A172 (cell line): ENCODE data around the gene NWD2. TPM values are rescaled to one million over a fixed set of nuclear protein-coding genes. Genes with fewer than 3 reads are reported as not detected.
"Not testable (repeated sequence)": the region's sequence is repeated elsewhere in the genome, so short reads cannot be mapped to it uniquely, and the experiment has no call there.

ENCODE experiments used
- DNase-seq: peaks from one replicate; pipeline ENCODE4 v3.0.0-alpha.2; 2015; ENCODE audit warnings: low spot score
- total RNA-seq: library from RNA; depleted of rRNA; stranded (reverse); fragments of >200 nt; shearing (Covaris generic); gene quantifications from 2 replicates; pipeline ENCODE4 v1.2.3, GENCODE V29; 2014

NWD2 gene
- total RNA-seq, 1 experiment from 2014 or later: not detected

DNA sequence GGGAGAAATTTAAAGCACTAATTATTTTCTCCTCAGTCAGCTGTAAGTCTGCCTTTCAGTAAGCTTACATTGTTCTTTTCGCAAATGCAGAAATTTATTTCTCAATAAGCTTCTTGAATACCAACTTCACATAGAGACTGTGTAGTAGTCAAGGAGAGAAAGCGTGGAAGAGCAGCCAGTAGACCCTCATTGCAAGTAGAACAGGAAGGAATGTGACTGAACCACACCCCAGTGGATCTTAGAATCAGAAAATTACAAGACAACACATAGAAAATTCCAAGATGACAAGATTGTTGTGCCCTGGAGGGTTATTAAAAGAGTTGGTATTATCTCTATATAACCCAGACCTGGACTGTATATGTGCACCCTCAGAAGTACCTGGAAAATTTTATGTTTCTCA is 224.7 kb downstream of the NWD2 start:
- DNase-seq: no peak

DNA sequence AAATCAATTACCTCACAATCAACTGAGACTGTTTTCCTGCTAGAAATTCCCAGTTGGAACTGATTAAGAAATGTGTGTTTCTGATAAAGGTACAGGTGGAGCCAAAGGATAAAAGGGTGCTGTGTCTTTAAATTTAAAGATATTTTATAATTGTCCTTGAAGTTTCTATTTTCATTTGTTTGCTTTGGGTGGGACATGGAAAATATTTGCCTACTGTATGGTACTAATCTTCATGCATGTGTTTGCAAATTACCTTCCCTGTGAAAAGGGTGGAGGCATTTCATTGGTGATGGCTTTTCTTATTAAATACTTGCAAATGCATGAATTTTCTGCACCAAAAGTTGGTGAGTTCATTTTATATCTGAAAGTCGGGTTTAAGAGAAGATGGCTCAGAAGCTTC is 225.7 kb downstream of the NWD2 start:
- DNase-seq: no peak

DNA sequence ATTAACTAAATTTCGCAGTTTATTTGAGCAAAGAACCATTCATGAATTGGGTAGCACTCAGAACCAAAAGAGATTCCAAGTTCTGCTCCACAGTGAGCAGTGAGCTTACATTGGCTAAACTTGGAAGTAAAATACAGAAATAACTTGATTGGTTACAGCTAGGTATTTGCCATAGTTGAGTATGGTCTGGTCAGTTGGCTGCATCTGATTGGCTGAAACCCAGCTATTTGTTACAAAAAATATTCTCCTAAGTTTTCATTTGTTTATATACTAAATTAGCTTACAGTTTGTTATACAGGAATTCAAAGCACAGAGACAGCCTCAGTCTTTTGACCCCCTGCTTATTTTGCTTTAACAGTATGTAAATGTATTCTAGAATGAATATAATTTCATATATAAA is 226.6 kb downstream of the NWD2 start:
- no peak for DNase-seq

DNA sequence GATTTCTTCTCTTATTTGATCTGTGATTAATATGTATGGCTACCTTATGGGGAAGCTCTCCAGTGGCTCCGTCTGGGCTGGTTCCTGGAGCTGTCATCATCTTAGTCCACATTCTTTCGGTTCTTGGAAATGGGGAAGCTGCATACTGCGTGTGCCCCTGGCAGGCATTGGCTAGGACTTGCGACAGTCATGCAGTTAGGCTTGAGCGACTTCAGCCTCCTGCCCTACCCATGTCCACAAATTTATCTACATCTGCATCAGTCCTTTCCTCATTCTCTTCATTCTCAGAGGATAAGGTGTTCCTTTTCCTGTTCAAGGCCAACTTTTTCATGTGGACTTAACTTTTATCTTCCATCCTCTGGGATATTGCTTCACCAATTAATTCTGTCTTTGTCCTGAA is 227.4 kb downstream of the NWD2 start:
- no peak for DNase-seq

DNA sequence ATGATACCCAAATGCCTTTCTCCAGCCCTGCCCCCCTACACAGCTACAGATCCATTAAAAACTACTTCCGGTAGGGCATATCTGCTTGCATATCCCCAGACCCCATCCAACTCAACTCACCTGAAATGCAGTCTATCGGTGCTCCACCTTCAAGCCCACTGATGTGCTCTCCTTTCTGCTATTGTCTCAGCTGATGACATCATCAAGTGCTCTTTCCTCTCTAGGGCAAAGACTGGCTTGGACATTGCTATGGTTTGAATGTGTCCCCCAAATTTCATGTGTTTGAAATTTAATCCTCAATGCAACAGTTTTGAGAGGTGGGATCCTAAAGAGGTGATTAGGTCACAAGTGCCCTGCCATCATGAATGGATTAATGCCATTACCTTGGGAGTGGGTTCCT is 229.3 kb downstream of the NWD2 start:
- DNase-seq: no peak

DNA sequence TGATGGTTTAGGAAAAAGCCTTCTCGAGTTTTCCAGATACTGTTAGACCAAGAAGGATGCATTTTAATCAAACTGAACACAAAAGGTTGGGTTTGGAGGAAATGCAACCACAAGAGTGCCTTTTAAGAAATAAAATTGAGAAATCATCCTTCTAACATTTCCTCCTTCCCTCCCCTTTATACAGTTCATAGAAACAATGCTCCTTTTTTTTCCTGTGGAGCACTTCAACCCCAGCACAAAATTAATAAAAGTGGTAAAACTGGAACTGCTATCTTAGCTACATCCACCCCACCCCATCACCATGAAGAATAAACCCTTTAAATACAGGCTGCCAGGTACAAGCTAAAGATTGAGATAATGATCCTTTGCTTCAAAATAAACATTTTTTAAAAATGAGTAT is 230.5 kb downstream of the NWD2 start:
- DNase-seq: no peak

DNA sequence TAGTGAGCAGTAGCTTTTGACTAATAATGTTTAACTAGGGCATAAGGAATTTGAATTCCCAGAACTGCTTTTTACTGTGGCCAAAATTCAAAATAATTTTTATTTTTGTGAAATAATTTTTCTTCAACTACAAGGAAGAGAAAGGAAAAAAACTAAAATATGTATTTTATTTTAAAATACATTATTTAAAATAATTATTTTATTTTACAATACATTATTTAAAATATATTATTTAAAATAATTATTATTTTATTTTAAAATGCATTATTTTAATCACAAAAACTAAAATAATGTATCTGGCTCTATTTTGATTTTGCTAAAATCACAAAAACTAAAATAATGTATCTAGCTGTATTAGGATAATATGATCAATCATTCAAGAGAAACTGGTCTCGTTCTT is 231.2 kb downstream of the NWD2 start:
- no peak for DNase-seq

DNA sequence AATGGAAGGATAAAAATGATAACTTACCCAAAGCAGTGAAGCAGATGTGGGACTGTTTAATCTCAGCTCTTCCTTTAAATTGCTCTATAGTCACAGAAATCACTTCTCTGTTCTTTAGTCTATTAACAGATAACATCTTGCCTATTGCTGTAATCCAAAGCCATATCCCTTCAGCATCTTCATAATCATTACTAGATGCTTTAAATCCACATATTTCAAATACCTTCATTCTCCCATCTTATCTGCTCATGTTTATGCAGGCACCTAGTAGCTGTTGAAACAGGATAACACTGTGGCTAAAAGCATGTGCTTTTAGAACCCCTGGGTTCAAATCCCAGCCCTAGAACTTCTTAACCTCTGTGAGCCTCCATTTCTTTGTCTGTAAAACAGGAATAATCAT is 231.7 kb downstream of the NWD2 start:
- DNase-seq: no peak

DNA sequence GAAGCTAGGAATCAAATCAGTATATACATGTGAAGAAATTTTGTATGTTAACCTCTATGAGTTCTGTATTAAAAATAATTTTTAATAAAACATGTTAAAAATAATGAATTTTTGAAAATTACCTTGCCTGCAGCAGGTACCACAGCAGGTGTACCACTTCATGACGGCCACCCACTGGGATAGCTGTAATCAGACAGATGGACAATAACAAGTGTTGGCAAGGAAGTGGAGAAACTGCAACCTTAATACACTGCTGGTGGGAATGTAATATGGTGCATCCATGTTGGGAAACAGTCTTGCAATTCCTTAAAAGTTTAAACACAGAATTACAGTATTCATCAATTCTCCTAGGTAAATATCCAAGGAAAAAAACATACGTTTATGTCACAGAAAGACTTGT is 232.1 kb downstream of the NWD2 start:
- no peak for DNase-seq

DNA sequence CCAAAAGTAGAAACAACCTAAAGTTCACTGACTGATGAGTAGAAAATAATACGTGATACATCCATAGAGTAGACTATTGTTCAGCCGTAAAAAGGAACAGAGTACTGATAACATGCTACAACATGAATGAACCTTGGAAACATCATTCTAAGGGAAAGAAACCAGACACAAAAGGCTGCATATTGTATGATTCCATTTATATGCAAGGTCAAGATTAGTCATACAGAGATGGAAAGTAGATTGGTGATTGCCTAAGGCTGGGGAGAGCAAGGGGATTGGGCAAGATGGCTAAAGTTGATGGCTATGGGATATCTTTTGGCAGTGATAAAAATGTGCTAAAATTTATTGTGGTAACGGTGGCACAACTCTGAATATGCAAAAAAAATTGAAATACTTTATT is 232.6 kb downstream of the NWD2 start:
- no peak for DNase-seq

DNA sequence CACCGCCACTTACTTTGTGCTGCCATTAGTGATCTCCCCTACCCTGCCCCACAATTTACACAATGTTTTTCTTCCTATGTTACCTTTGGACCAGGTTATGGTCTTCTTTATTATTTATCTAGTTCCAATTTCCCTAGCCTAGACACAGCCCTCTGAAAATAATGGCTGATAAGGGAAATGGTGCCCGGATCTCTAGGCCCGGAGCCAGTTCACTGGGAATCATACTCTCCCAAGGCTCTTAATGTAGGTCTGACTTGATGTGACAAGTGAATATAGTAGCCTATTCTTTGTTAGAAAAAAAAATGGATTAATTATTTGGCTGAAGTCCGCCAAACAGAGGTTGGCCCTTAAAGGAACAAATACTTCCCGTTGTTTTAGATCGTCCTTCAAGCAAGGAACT is 233.6 kb downstream of the NWD2 start:
- no peak for DNase-seq

DNA sequence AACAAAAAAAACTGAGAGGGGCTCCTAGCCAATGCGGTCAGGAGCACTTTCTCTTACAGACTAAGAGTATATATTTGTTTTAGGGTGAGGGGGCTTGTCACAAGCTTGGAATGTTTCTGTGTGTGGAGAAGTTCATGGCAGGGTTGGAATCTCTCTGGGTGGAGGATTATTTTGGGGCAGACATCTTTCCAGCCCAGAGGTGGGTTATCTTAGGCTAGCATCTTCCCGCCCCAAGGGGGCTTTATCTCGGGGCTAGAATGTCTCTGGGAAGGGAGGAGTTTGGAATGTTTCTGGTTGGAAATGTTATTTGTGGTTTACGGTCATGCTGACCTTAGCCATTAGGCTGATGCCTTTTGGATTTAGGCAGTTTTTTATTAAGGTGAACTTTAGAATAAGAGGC is 236.0 kb downstream of the NWD2 start:
- DNase-seq: no peak

DNA sequence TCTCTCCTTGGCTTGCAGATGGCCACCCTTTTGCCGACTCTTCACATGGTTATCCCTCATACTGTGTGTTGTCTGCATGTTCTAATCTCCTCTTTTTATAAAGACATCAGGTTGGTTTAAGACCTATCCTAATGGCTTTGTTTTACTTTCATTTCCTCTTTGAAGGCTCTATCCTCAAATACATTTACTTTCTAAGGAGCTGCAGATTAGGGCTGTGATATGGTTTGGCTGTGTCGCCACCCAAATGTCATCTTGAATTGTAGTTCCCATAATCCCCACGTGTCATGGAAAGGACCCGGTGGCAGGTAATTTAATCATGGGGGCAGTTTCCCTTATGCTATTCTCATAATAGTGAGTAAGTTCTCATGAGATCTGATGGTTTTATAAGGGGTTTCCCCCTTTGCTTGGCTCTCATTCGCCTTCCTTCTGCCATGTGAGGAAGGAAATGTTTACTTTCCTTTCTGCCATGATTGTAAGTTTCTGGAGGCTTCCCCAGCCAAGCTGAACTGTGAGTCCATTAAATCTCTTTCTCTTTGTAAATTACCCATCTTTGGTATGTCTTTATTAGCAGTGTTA is 237.1 kb downstream of the NWD2 start:
- no peak for DNase-seq

DNA sequence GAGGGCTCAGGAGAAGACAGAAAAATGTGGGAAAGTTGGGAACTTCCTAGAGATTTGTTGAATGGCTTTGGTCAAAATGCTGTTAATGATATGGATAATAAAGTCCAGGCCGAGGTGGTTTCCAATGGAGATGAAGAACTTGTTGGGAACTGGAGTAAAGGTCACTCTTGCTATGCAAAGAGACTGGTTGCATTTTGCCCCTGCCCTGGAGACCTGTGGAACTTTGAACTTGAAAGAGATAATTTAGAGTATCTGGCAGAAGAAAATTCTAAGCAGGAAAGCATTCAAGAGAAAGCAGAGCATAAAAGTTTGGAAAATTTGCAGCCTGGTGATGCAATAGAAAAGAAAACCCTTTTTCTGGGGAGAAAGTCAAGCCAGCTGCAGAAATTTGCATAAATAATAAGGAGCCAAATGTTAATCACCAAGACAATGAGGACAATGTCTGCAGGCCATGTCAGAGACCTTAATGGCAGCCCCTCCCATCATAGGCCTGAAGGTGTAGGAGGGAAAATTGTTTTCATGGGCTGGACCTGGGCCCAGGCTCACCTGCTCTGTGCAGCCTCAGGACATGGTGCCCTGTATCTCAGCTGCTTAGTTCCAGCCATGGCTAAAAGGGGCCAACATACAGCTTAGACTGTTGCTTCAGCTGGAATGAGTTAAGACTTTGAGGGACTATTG is 237.8 kb downstream of the NWD2 start:
- no peak for DNase-seq

DNA sequence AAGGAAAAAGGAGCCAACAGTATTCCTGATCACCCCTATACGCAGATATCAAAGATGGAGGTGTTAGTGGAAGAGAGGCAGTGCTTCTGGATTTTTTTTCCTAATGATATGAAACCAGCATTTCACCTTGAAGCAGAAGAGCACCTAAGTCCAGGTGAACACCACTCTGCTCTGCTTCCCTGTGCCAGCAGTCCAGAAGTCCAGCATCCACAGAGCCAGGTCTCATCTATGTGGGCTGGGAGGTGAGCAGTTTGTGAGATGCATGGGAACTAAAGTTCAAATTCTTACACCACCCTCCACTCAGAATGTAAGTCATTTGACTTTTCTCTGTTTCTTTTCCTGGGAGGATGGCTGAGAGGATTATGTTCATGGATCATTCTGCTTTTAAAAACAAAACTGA is 239.1 kb downstream of the NWD2 start:
- DNase-seq: no peak

DNA sequence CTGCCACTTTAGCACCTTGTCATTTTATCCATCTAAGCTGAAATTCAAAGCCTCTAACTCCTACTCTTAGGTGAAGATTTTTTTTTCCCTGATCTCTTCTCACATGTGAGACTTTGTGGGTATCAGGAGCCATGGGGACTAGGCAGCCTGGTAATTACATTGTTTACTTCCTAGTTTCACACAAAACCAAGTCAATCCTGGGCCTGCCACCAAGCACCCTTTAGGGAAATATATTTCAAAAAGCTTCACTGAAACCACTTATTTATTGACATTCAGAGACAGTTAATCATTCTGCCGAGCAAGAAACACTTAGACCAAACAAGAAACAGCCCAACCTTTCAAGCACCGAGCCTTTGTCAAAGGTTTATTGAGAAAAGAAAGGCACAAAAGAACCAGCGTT is 241.6 kb downstream of the NWD2 start:
- DNase-seq: no peak

DNA sequence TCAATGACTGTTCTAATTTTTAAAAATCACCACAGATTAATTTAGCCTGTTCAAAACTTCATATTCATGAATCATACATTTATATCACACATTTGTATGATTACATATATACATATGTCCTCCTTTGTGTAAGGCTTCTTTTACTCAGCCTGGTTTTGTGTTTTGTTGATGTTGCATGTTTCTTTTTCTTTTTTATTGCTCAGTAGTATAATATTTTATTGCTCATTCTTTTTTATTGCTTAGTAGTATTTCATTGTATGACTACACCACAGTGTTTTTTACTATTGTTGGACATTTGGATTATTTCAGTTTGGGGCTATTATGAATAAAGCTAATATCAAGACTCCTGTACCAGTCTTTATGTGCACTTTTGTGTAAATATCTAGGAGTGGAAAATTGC is 243.1 kb downstream of the NWD2 start:
- no peak for DNase-seq

DNA sequence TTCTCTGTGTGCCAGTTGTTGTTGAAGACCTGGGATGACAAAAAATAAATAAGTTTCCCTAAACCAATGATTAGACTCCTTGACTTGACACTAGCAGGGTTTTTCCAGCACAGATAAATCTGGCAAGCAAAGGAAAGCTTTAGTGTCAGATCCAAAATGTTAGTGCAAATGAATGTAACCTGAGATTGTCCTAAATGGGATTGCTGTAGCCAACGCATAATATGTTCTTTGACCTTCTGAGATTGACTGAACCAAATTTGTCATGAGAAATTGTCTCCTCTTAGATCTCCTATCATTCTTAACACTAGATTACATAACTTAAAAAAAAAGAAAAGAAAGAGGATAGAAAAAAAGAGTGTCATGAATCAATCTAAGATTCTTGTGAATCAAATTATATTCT is 245.2 kb downstream of the NWD2 start:
- DNase-seq: no peak

DNA sequence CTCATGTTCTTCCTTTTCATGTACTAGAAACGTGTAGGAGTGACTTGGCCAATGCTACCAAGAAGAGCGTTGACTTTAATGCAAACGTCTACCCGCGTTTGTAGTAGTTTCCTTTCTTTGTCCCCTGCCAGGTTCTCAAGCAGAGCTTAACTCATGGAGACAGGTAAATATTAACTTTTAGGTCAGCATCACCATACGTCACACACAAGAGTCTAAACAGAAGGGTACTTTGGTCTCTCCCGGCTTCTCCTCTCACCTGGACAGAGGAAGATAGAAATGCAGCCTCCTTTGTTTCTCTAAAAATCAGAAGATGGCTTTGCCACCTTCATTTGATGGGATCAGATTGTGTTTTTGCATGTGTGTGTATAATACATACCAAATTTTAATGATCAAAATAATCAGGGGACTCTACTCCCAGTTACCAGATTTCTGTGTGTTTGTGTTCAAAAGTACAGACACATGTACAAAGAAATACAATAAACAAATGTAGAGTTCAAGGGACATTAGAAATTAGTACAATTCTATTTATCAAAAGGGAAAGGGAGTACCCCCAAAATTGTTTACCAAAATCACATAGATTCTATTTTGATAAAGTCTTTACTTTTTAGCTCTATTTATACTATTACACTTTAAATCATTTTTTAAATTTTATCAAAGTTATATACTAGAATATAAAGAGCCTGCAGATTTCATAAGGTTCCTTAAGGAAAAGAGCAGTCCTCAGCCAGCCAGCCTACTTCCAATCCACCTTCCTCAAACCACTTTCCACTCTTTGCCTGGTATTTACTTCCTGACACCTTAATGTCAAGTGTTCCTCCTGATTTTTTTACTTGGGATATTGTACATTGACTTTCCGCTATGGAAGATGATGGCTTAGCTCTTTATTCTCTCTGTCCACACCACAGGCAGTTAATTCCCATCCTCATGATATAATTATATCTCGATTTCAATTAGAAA is 246.1 kb downstream of the NWD2 start:
- no peak for DNase-seq

DNA sequence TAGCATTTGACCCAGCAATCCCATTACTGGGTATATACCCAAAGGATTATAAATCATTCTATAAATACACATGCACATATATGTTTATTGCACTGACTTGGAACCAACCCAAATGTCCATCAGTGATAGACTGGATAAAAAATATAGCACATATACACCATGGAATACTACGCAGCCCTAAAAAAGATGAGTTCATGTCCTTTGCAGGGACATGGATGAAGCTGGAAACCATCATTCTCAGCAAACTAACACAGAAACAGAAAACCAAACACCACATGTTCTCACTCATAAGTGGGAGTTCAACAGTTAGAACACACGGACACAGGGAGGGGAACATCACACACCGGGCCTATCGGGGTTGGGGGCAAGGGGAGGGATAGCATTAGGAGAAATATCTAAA is 250.8 kb downstream of the NWD2 start:
- not testable (repeated sequence) for DNase-seq
